GM18511 (cell line): ENCODE results near the gene AP2A2.

Experiments
- ATAC-seq: cut with Tn5 transposase; IDR thresholded peaks from one replicate; pipeline ENCODE4 v1.9.1; 2021; ENCODE audit warnings: mild to moderate bottlenecking, moderate library complexity; ENCODE audit not compliant: unreplicated experiment

The AP2A2 gene

GRCh38 chr11:1052133-1053011, 126.7 kb downstream of the AP2A2 start:
- ATAC-seq, result no peak

GRCh38 chr11:1053121-1053901, 127.6 kb downstream of the AP2A2 start:
- ATAC-seq, result no peak

GRCh38 chr11:1054143-1055108, 128.8 kb downstream of the AP2A2 start:
- no peak for ATAC-seq

DNA sequence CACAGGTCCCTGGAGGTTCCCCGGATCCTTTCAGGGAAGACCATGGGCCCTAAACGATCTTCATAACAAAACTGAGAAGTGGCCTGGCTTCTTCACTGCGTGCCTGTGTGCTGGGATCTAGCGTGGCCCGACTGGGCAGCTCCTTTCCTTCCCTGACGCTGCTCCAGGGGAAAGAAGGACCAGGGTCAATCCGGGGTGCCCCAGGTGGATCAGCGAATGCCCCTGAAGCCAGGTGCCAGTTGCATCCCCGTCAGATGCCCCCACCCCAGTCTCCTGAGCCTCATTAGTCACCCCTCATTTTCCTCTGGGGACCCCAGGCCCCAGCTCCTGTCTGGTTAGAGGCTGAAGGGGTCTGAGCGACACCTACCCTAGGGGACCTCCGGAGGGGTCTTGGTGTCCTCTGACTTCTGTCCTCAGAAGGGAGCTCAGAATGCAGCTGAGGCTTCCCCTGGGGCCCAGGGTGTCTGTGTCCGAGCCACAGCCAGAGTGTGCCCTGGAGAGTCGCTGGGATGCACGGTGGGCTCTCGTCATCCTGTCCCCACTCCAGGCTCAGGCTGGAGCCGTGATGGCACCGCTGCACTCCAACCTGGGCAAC, 129.5 kb downstream of the AP2A2 start:
- ATAC-seq, result no peak

DNA sequence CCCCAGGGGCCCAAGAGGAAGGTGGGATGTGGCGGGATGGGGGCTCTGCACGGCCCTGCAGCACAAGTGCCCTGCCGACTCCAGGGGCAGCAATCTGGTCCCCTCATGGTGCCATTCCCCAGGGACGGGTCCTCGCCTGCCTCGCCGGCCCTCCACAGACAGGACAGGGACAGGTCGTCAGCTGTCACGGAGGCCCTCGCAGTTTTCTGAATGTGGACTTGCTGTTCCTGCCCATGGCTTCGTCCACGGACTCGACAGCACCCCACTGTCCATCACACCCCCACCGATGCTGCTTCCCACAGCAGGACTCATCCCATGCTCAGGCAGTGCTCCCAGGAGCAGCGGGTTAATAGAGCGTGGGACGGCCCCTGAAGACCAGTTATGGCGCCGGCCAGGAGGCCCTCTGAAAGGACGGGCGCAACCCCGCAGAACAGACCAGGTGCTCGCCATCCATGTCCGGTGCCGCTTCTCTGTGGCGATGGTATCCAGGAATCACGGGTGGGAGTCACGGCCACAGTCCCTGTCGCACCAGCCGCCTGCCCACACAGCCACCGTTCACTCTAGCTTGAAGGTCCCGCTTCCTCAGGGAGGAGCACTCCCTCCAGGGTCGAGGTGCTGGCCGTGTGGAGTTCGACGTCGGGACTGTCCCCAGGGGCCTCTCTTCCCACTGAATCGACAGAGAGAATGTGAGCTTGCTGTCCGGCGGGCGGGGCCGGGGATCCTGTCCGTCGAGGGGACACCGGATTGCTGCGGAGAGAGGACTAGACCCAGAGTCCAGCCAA, 130.5 kb downstream of the AP2A2 start:
- no peak for ATAC-seq

GRCh38 chr11:1057806-1058205, 132.1 kb downstream of the AP2A2 start:
- no peak for ATAC-seq

DNA sequence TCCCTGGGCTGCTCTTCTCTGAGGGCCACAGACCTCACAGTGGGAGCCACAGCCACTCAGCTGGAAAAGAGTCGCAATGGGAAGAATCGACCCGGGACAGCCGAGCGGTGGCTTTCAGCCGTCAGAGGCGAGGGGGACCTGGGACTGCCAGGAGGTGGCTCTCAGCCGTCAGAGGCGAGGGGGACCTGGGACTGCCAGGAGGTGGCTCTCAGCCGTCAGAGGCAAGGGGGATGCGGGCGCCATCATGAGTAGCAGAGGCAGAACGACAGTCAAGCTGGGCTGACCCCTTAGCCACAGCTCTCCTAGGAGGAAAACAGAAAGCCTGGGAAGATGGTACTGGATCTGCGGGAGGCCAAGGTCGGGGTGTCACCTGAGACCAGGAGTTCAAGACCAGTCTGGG, 134.1 kb downstream of the AP2A2 start:
- ATAC-seq, result no peak

DNA sequence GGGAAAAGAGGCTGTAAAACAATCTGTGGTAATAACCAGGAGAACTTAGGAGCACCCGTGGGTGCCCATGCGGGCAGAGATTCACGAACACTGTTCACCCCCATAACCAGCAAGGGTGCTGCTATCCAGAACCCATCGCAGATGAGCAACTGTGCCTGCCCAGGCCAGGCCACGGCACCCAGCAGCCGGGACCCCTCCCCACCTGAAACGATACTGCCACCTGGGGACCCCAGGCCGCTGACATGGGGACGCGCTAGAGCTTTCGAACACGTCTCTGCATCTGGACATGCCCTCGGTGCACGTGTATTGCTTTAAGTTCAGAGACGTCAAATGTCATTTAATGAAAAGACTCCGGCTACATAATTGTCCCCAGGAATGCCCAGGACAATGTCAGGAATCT, 134.7 kb downstream of the AP2A2 start:
- no peak for ATAC-seq

DNA sequence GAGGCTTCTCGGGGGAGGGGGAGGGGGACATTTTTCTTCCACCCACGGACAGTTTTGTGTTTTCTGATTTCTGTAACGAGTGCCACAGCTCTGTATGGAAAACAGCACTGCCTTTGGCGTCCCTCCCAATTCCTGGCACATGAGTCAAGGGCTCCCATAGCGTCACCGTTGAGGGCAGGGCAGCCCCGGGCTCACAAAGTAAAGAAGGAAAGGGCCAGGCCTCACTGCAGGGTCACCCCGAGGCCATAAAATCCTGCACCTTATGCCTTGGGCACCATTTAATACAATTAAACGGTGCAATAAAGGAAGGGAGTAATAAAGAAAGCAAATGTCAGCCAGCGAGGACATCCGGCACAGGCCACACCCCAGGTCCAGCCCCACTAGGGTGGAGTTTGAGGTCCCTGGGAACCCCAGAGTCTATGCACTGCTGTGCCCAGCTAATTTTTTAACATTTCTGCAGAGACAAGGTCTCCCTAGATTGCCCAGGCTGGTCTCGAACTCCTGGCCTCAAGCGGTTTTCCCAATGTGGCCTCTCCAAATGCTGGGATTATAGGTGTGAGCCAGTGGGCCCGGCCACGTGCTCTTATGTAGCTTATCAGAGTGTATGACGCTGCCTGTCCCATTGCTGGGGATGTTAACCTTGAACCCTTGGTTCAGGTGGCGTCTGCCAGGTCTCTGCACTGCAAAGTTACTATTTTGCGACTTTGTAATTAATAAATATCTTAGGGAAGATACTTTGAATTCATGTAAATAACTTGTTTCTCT, 135.4 kb downstream of the AP2A2 start:
- ATAC-seq, result no peak
